Daoy (cell line): Measurements from ENCODE around the gene NCAPD3. TPM values are rescaled to one million over a fixed set of nuclear protein-coding genes. Genes with fewer than 3 reads are reported as not detected.
"Not testable (repeated sequence)": the region's sequence is repeated elsewhere in the genome, so short reads cannot be mapped to it uniquely, and the experiment has no call there.

Source experiments
- DNase-seq: peaks from one replicate; pipeline ENCODE4 v3.0.0-alpha.2; 2015; ENCODE audit warnings: low read depth
- total RNA-seq: library from RNA; depleted of rRNA; stranded (reverse); fragments of >200 nt; shearing (Covaris generic); gene quantifications from 2 replicates; pipeline ENCODE4 v1.2.3, GENCODE V29; 2014; rRNA removed

The NCAPD3 gene
- total RNA-seq = 29.1 and 34.2 TPM in 2 replicates

- peak; percentile 97 for DNase-seq
These were observed at the start of gene NCAPD3, which contains the start of gene VPS26B for GRCh38 chr11:134223836-134224709. Gene NCAPD3 (minus strand): TSS chr11:134223967. CDS start chr11:134223926, 41 bp downstream. Gene VPS26B (plus strand): TSS chr11:134224671. CDS start chr11:134225123, 452 bp downstream.

GRCh38 chr11:134273317-134273712, 49.5 kb upstream of the NCAPD3 start:
- DNase-seq = no peak

- no peak for DNase-seq
These were observed 48.9 kb upstream of the NCAPD3 start for GRCh38 chr11:134272381-134273316.

GRCh38 chr11:134271978-134272377, 48.2 kb upstream of the NCAPD3 start:
- DNase-seq = no peak

GRCh38 chr11:134270250-134270714, 46.5 kb upstream of the NCAPD3 start:
- DNase-seq = no peak

GRCh38 chr11:134267966-134268365, 44.2 kb upstream of the NCAPD3 start:
- no peak for DNase-seq

GRCh38 chr11:134267461-134267860, 43.7 kb upstream of the NCAPD3 start:
- DNase-seq = no peak

- peak; percentile 40 for DNase-seq
These were observed 43.1 kb upstream of the NCAPD3 start for GRCh38 chr11:134266841-134267251.

GRCh38 chr11:134266440-134266839, 42.7 kb upstream of the NCAPD3 start:
- DNase-seq = peak; percentile 30

GRCh38 chr11:134264966-134265764, 41.4 kb upstream of the NCAPD3 start:
- DNase-seq = no peak

GRCh38 chr11:134261626-134262488, 38.1 kb upstream of the NCAPD3 start:
- no peak for DNase-seq

GRCh38 chr11:134260983-134261382, 37.2 kb upstream of the NCAPD3 start:
- DNase-seq = no peak

GRCh38 chr11:134260503-134260902, 36.7 kb upstream of the NCAPD3 start:
- no peak for DNase-seq

GRCh38 chr11:134258577-134258976, 34.8 kb upstream of the NCAPD3 start:
- DNase-seq = no peak

- no peak for DNase-seq
These were observed 33.3 kb upstream of the NCAPD3 start for GRCh38 chr11:134257101-134257500.

- DNase-seq = not testable (repeated sequence)
These were observed 31.4 kb upstream of the NCAPD3 start for GRCh38 chr11:134255184-134255561.

GRCh38 chr11:134254433-134255183, 30.8 kb upstream of the NCAPD3 start:
- DNase-seq = no peak

- peak; percentile 97 for DNase-seq
These were observed 29.6 kb upstream of the NCAPD3 start, which contains the start of the genes ACAD8 and THYN1 for GRCh38 chr11:134253188-134253993. Gene ACAD8 (plus strand): TSS chr11:134253568. CDS start chr11:134253601, 33 bp downstream. Gene THYN1 (minus strand): TSS chr11:134253352. CDS start chr11:134252882, 470 bp downstream.
